KMS-11 (cell line): ENCODE data around the gene SEPTIN5.

Source experiments
- H2AFZ ChIP-seq: fragments of 200-600 bp; sonication (generic); 2 replicates; pipeline ENCODE4 v1.6.1; 2016; ENCODE audit warnings: antibody characterized with exemption, mixed run types, low read depth
- H3K27ac ChIP-seq: fragments of 200-600 bp; sonication (generic); 2 replicates; pipeline ENCODE4 v1.6.1; 2016; ENCODE audit warnings: mild to moderate bottlenecking, mixed run types
- H3K27me3 ChIP-seq: fragments of 200-600 bp; sonication (generic); 2 replicates; pipeline ENCODE4 v1.6.1; 2017; ENCODE audit warnings: mild to moderate bottlenecking, low read depth, mixed run types, moderate library complexity; ENCODE audit not compliant: insufficient read depth
- H3K36me3 ChIP-seq: fragments of 200-600 bp; sonication (generic); 2 replicates; pipeline ENCODE4 v1.6.1; 2017; ENCODE audit warnings: mild to moderate bottlenecking, mixed run types; ENCODE audit not compliant: insufficient read depth
- H3K4me1 ChIP-seq: fragments of 200-600 bp; sonication (generic); 2 replicates; pipeline ENCODE4 v1.6.1; 2016; ENCODE audit warnings: mild to moderate bottlenecking, low read depth, mixed run types; ENCODE audit not compliant: poor library complexity, severe bottlenecking
- H3K4me2 ChIP-seq: fragments of 200-600 bp; sonication (generic); 2 replicates; pipeline ENCODE4 v1.7.0; 2016; ENCODE audit warnings: mild to moderate bottlenecking, mixed run types
- H3K4me3 ChIP-seq: fragments of 200-600 bp; sonication (generic); IDR thresholded peaks from 2 replicates; pipeline ENCODE4 v1.6.1; 2017; ENCODE audit warnings: low read depth, low read length, mixed read lengths; ENCODE audit not compliant: insufficient read depth
- H3K79me2 ChIP-seq: fragments of 200-600 bp; sonication (generic); 2 replicates; pipeline ENCODE4 v1.6.1; 2016; ENCODE audit warnings: low read depth, mixed run types; ENCODE audit not compliant: insufficient read depth
- H3K9ac ChIP-seq: fragments of 200-600 bp; sonication (generic); 2 replicates; pipeline ENCODE4 v1.6.1; 2016; ENCODE audit warnings: mild to moderate bottlenecking, mixed run types
- H4K20me1 ChIP-seq: fragments of 200-600 bp; sonication (generic); 2 replicates; pipeline ENCODE4 v1.6.1; 2016; ENCODE audit warnings: mild to moderate bottlenecking, mixed run types; ENCODE audit not compliant: insufficient read depth
- CTCF ChIP-seq: fragments of 200-600 bp; sonication (generic); conservative IDR thresholded peaks from 2 replicates; pipeline ENCODE4 v1.6.1; 2017; ENCODE audit warnings: low read depth, mild to moderate bottlenecking, antibody characterized with exemption, low read length, moderate library complexity, mixed read lengths

The SEPTIN5 gene

GRCh38 chr22:19710020-19710768, 4.1 kb upstream of the SEPTIN5 start:
- Histone ChIP-seq H3K4me1 (peaks cover 5% of the 10 kb centered on the region), H2AFZ (no peak overlapping the region), H3K4me3 (no peak overlapping the region), H3K79me2 (no peaks in the 10 kb centered on the region), H3K36me3 (no peaks in the 10 kb centered on the region), H3K9ac (no peak overlapping the region), H3K4me2 (no peak overlapping the region), H4K20me1 (no peaks in the 10 kb centered on the region), H3K27ac (no peak overlapping the region), H3K27me3 (peaks cover 4% of the 10 kb centered on the region; the same call in 1 of the 2 replicates)
- TF ChIP-seq CTCF, result no peak

DNA sequence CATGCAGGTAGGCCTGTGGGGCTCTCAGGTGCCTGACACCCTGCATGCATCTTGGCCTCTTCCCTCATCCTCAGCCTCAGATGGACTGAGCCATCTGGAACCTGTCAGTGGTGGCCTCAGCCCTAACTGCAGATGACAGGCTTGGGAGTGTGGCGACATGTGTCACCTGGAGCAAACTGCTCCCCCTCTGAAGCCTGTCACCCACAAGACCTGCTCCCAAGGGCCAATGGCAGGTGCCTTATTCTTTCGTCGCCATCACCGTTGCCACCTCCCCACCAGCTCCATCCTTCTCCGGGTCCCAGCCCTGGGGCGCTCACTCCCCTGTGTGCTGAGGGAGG, 3.6 kb upstream of the SEPTIN5 start:
- Histone ChIP-seq H4K20me1 (no peaks in the 10 kb centered on the region), H3K4me3 (no peak overlapping the region), H3K4me2 (no peak overlapping the region), H3K4me1 (peaks cover 10% of the 10 kb centered on the region), H3K79me2 (no peaks in the 10 kb centered on the region), H3K27ac (no peak overlapping the region), H3K9ac (no peak overlapping the region), H3K27me3 (peaks cover 4% of the 10 kb centered on the region; the same call in 1 of the 2 replicates), H2AFZ (no peak overlapping the region), H3K36me3 (no peaks in the 10 kb centered on the region)
- no peak for TF ChIP-seq CTCF

DNA sequence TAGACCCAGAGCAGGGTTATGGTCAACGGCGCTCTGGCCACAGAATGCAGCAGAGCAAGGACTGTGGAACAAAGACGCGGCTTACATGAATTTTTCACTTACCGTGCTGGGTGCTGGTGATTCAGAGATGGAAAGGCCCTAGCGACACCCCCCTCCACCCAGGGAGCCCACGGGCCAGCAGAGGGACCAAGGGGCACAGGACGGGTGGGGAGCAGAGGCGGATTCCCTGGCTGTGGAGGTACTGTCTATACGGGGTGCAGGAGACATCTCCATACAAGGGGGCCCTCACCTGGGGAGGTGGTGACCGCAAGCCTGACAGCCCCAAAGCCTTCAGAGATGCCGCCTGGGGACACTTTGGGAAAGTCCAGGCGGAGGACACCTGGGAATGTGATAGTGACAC, 1.1 kb upstream of the SEPTIN5 start:
- Histone ChIP-seq H3K4me2 (no peak overlapping the region), H4K20me1 (no peaks in the 10 kb centered on the region), H3K9ac (no peak overlapping the region), H3K27me3 (peaks cover 4% of the 10 kb centered on the region; the same call in 1 of the 2 replicates), H3K4me3 (no peak overlapping the region), H3K27ac (no peak overlapping the region), H2AFZ (no peak overlapping the region), H3K79me2 (no peaks in the 10 kb centered on the region), H3K36me3 (no peaks in the 10 kb centered on the region), H3K4me1 (peaks cover 10% of the 10 kb centered on the region)
- no peak for TF ChIP-seq CTCF

GRCh38 chr22:19713650-19714311, 522 bp upstream of the SEPTIN5 start:
- peaks cover 2% of the 10 kb centered on the region; the same call in 1 of the 2 replicates for H3K27me3 ChIP-seq
- H2AFZ ChIP-seq, result no peak overlapping the region
- no peaks in the 10 kb centered on the region for H4K20me1 ChIP-seq
- peaks cover 10% of the 10 kb centered on the region for H3K4me1 ChIP-seq
- no peak for TF ChIP-seq CTCF
- H3K4me2 ChIP-seq, result no peak overlapping the region
- no peak overlapping the region for H3K27ac ChIP-seq
- no peak overlapping the region for H3K4me3 ChIP-seq
- H3K36me3 ChIP-seq, result no peaks in the 10 kb centered on the region
- H3K9ac ChIP-seq, result no peak overlapping the region
- no peaks in the 10 kb centered on the region for H3K79me2 ChIP-seq
